Motor neuron (in vitro differentiated cells): ENCODE measurements around the gene PARD6B. TPM values are rescaled to one million over a fixed set of nuclear protein-coding genes. Genes with fewer than 3 reads are reported as not detected.
A peak's percentile ranks its signal among the peaks of the same experiment; 100 is the strongest.

Experiments used
- ATAC-seq, 8 experiments: fragments of 200-7000 bp; cut with Tn5 transposase; replicated peaks in 6 of 8; 2 replicates each; pipeline ENCODE4 v1.8.0; 2021; ENCODE audit warnings: mild to moderate bottlenecking in 8 of 8, moderate library complexity in 8 of 8
- H3K27ac ChIP-seq, 2 donors: fragments of 250-450 bp; sonication (Bioruptor Pico); 2 replicates each; pipeline ENCODE4 v1.9.0; 2021; ENCODE audit warnings: antibody characterized with exemption in 2 of 2, mild to moderate bottlenecking in 2 of 2, moderate library complexity in 1 of 2
- H3K4me1 ChIP-seq, 2 donors: fragments of 250-450 bp; sonication (Bioruptor Pico); replicated peaks in 1 of 2; 2 replicates each; pipeline ENCODE4 v1.6.1; 2021; ENCODE audit warnings: antibody characterized with exemption in 2 of 2, mild to moderate bottlenecking in 2 of 2, moderate library complexity in 1 of 2
- H3K4me3 ChIP-seq, 5 donors: fragments of 250-450 bp; sonication (Bioruptor Pico); 2 replicates each; pipeline ENCODE4 v1.9.0; 2021; ENCODE audit warnings: antibody characterized with exemption in 5 of 5, mild to moderate bottlenecking in 5 of 5, moderate library complexity in 4 of 5
- WGBS, 10 experiments: fragments of 450-650 bp; shearing (Covaris generic); methylation state at CpG; one replicate each; pipeline ENCODE4 v1.0.0; 2022; 5-methylcytosine and 5-hydroxymethylcytosine counted together
- in situ Hi-C, 9 experiments: fragments of 400-800 bp; cut with MboI; loops; one replicate each; pipeline ENCODE4 v1.15.0; 2021; ENCODE audit warnings: low sequenced_read_pairs in 9 of 9, low pct_unique_long_range_greater_than_20kb in 2 of 9; ENCODE audit not compliant: unreplicated experiment in 9 of 9
- total RNA-seq, 8 experiments: library from RNA; unstranded; fragments of 300-600 nt; gene quantifications; 2 replicates each; pipeline versions ENCODE4 v1.2.3 to v1.2.4, GENCODE V29; 2022

Gene PARD6B, protein sequence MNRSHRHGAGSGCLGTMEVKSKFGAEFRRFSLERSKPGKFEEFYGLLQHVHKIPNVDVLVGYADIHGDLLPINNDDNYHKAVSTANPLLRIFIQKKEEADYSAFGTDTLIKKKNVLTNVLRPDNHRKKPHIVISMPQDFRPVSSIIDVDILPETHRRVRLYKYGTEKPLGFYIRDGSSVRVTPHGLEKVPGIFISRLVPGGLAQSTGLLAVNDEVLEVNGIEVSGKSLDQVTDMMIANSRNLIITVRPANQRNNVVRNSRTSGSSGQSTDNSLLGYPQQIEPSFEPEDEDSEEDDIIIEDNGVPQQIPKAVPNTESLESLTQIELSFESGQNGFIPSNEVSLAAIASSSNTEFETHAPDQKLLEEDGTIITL
- total RNA-seq, result 10 to 100 TPM in 1 of 8 experiments, 1 to 10 TPM in 7; 1.5 to 12.7 (median 6.6) TPM

DNA sequence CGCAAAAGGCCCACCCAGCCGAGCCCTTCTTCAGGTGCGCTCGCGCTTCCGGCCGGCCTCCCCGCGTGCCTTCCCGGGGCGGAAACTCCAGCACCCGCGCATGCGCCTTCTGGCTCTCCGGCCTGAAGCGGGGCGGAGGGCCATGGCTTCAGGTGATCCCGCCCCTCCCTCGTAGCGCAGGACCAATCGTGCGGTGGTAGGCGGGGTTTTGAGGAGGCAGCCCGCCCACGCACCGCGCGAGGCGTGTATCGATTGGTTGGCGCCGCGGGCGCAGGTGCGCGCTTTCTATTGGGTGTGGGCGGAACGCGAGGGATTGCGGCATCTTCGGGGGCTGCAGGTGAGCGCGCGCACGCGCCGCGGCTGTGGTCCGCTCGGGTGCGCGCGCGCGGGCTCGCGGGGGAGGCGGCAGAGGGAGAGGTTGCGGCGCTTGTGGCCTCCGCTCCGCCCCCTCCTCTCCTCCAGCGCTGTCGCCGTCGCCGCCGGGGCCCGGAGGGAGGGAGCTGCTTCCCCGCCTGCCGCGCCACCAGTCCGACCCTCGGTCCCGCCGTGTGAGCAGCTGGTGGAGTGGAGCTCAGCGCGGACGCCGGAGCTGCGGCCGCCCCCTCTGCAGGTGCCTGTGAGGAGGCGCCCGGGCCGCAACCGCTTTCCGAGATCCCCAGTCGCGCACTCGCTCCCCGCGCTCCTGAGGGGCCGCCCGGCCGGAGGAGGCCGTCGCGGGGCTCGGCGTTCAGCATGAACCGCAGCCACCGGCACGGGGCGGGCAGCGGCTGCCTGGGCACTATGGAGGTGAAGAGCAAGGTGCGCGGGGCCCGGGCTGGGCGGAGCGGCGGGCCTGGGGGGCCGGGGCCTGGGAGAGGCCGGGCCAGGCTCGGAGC is at the start of gene PARD6B:
Gene PARD6B, plus strand, starts transcription at position 526 of the 875 bp plus-strand sequence. Its CDS starts 207 bp downstream, at position 733.
- 0 to 2% (median 1%) methylated on average over 2 to 28 of the region's 114 CpGs; no CpG with 5 or more reads in 7 of the 10 experiments for WGBS, 10 experiments
- H3K4me1 ChIP-seq, result peaks cover 12 to 25% of the 10 kb centered on the region in 2 donors
- H3K4me3 ChIP-seq, result peak within 1 kb of the TSS; percentile 56 to 83 (median 64)
- H3K27ac ChIP-seq, result peak within 1 kb of the TSS; percentile 73 to 81
- peak; percentile 87 to 95 (median 89) for ATAC-seq
- in situ Hi-C loops, result no loop called here

DNA sequence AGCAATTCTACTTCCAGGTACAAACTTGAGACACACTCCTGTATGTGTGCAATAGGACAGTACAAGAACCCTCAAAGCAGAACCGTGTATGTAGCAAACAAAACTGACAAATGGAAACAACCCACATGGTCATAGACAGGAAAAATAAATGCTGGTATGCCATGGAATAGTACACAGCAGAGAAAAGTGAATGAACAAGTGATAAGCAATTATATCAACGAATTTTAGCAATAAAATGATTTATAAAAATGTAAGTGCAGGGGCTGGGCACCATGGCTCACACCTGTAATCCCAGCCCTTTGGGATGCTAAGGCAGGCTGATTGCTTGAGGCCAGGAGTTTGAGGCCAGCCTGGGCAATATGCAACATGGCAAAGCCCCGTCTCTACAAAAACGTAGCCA is 49.3 kb upstream of the PARD6B start:
- in situ Hi-C loops, result no loop called here

DNA sequence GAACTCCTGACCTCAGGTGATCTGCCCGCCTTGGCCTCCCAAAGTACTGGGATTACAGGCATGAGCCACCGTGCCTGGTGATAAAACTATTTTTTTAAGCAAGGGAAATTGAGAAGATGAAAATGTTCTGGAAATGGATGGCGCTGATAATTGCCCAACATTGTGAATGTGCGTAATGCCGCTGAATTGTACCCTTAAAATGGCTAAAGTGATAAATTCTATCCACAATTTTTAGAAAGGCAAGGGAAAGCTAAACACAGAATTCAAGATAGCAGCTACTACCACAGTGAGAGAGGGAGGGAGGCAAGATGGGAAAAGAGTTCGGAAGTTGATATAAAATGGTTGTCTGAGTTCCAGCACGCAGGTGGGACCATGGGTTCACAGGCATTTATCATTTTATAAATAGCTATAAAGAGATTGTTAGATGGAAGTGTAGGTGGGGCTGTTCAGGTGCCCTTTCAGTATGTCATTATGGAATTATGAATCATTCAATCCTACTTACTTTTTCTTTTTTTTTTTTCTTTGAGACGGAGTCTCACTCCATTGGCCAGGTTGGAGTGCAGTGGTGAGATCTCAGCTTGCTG is 48.3 kb upstream of the PARD6B start:
- peaks cover 10 to 11% of the 10 kb centered on the region in 2 donors for H3K4me1 ChIP-seq
- WGBS, 10 experiments, result 58 to 100% (median 92%) methylated on average over 2 to 8 of the region's 8 CpGs; no CpG with 5 or more reads in 1 of the 10 experiments
- no peak for ATAC-seq
- in situ Hi-C loops, result no loop called here
- H3K27ac ChIP-seq, result no peak overlapping the region
- H3K4me3 ChIP-seq, result no peak overlapping the region

More for the DNA sequence above, 49.3 kb upstream of the PARD6B start:
- WGBS, 10 experiments, result 19 to 92% (median 54%) methylated on average over 1 to 2 of the region's 4 CpGs; no CpG with 5 or more reads in 2 of the 10 experiments
- no peak overlapping the region for H3K27ac ChIP-seq
- ATAC-seq, result no peak
- peaks cover 10 to 11% of the 10 kb centered on the region in 2 donors for H3K4me1 ChIP-seq
- H3K4me3 ChIP-seq, result no peak overlapping the region

DNA sequence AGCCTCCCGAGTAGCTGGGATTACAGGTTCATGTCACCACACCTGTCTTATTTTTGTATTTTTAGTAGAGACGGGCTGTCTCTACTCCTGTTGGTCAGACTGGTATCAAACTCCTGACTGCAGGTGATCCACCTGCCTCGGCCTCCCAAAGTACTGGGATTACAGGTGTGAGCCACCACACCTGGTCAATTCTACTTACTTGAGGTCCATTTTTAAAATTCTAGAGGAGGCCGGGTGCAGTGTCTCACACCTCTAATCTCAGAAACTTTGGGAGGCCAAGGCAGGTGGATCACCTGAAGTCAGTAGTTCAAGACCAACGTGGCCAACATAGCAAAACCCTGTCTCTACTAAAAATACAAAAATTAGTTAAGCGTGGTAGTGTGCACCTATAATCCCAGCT is 47.8 kb upstream of the PARD6B start:
- ATAC-seq, result no peak
- Histone ChIP-seq H3K4me3 (no peak overlapping the region), H3K27ac (no peak overlapping the region), H3K4me1 (peaks cover 10 to 11% of the 10 kb centered on the region in 2 donors)
- WGBS, 10 experiments, result 39 to 100% (median 93%) methylated on average over 1 to 5 of the region's 6 CpGs; no CpG with 5 or more reads in 3 of the 10 experiments
- in situ Hi-C loops, result no loop called here

DNA sequence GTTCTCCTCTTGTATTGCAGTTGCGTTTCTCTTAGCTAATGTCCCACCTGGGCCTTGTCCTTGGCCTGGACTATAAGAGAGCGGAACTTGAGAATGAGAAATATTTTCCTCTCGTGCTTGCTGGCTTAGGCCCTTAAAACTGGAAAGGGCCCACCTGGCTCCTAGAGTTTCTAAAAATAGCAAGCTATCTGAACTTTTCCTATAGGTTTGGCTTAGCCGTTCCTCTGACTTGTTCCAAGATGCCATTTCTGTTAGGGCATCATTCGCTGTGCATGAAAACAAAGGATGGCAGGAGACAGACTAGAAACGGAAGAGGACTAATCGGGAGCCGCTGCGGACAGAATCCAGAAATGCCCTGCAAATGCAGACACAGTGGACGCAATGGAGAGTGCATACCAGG is 44.6 kb upstream of the PARD6B start:
- WGBS, 10 experiments, result 53 to 100% (median 98%) methylated on average over 1 to 8 of the region's 10 CpGs
- in situ Hi-C loops, result no loop called here

DNA sequence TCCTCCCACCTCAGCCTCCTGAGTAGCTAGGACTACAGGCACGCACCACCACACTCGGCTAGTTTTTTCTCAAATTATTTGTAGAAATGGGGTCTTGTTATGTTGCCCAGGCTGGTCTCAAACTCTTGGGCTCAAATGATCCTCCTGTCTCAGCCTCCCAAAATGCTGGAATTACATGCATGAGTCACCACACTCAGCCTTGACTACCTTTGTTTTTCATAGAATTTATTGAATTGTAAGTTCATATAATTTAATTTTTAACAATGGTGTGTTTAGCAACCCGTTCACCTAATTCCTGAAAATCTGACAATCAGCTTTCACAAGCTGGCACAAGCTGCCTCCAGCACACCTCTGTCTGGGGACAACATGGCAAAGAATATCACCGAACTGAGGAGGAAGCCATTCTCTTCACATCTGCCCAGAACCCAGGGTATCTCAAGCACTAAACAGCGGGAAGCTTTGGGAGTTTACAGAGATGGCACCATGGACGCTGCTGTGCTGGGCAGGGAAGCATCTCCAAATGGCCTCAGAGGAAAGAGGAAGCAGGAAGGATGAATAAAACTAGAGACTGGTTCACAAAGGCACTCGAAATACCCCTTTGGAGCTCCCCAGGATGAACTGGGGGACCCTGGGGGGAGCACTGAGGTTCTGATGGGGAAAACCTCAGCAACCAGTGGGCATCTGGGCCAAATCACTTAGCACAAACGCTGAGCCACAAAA is 43.0 kb upstream of the PARD6B start:
- Histone ChIP-seq H3K4me1 (peaks cover 14 to 28% of the 10 kb centered on the region in 2 donors), H3K27ac (no peak overlapping the region), H3K4me3 (no peak overlapping the region)
- 53 to 100% (median 92%) methylated on average over 2 to 8 of the region's 8 CpGs; no CpG with 5 or more reads in 3 of the 10 experiments for WGBS, 10 experiments
- in situ Hi-C loops, result no loop called here
- ATAC-seq, result no peak

More for the DNA sequence above, 44.6 kb upstream of the PARD6B start:
- Histone ChIP-seq H3K4me1 (peaks cover 9 to 18% of the 10 kb centered on the region in 2 donors), H3K4me3 (no peak overlapping the region), H3K27ac (no peak overlapping the region)
- no peak for ATAC-seq

DNA sequence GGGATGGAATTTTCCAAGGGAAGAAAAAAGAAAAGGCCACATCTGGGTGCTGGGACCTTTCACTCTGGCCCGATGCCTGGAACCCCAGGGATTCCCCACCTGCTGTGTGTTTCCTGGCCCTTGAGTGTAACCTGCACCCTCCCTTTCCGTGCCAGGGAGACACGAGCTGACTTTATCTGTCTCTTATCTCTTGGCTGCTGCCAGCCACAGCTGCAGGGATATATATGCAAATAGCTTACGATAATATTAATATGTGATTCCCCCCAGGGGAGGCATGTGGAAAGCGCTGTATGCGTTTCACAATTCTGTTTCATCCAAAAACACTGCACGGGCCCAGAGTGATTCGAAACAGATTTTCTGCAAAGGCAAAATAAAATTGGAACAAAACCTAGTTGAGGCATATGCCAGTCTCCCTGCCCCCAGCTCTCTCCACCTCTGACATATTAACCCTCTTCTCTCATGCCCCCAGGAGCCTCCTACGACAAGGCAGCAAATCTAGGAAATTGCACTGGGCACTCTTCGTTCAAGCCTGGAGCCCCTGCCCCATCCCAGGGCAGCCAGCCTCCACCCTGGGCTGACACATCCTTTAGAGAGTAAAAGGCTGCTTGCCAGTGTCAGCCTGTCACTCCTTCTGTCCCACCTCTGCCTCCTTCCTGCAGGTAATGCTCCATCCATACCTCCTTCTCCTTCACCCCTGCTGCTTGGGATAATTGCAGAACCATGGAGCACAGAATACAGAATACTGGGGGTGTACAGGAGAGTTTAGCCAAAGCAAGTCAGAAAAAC is 41.3 kb upstream of the PARD6B start:
- peak overlapping the region in 1 of 5 donors; percentile 27 for H3K4me3 ChIP-seq
- ATAC-seq, result peak in 3 of 8 experiments; percentile 59 to 85 (median 61)

DNA sequence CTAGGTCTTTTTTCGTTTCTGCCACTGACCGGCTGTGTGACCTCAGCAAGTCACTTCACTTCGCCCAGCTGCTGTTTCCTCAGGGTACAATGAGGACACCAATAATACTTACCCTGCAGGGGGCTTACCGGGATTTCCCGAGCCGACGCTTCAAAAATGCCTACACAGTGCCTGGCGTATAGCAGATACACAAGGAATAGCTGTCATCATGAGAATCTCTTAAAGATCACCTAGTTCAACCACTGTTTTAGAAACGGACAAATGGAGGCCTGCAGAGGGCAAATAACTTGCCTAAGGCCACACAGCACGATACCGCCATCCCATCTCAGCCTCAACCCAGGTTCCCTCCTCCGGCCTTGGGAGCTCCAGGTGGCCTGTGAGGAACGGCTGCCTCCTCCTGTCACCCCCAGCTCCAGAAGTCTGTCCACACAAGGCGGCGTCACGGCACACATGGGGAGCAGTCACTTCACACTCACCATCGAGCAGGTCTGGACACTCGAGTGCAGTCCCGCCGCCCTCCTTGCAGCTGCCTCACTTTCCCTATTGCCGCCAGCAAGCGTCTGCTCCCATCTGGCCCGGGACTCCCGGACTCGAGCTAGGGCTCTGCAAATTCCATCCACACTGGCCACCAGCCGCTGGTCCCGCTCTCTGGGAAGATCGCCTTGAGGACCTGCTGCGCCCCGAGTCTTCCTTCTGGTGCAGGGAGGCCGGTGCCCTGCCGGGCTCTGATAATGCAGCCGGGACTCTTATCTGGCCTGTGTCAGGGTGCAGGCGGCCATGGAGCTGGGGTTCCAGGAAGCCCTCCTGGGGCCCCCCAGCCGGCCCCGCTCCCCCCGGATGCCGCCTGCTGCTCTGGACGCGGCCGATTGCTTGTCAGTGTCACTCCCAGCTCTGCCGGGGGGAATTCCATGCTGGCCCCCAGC is 40.5 kb upstream of the PARD6B start, which contains the start of gene RIPOR3:
Gene RIPOR3, minus strand, starts transcription at position 893 of the 923 bp plus-strand sequence. Its CDS starts 414 bp downstream, at position 479.
- peak; percentile 15 to 63 (median 56) for ATAC-seq

More for the DNA sequence above, 41.3 kb upstream of the PARD6B start:
- Histone ChIP-seq H3K4me1 (peaks cover 21 to 36% of the 10 kb centered on the region in 2 donors), H3K27ac (no peak overlapping the region)
- 0 to 100% (median 48%) methylated on average over 1 to 9 of the region's 10 CpGs; no CpG with 5 or more reads in 4 of the 10 experiments for WGBS, 10 experiments
- in situ Hi-C loops, result no loop called here

DNA sequence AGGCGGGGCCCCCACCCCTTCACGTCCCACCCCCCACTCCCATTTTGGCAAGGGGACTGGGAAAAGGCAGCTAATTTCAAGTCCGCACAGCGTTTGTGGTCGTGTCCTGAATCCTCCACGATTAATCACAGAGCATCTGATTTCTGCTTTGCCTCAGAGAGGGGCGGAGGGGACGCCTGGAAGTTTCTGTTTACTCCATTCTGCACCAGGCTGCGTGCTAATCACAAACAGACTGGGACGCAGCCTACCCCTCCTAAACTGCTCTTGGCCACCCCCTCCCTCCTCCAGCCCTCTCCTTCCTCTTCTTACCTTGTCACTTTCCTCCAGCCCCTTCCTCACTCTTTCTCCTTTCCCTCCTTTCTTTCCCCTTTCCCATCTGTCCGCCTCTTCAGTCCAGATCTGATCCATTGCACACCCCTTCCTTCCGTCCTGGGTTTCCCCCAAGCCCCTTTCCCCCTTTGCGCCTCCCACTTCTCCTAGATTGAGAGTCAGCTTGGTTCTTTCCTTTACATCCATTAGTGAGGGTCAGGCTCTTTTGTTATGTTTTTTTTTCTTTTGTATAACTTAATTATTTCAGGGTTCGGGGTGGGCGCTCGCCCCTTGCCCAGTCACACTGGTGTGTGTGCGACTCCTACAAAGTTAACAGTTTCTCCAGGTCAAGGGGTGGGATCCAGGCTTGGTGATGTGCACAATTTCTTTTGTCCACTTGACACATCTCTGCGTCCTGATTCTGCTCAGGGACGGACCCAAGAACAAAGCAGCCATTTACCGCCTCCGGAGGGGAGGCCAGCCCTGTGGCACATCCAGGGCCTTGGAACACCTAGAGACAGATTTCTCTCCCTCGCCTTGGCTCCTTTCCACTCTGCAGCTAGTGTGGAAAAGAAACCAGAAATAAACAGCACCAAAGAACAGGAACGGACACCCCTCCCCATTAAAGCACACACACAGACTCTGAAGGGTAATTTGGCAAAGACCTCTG is 39.5 kb upstream of the PARD6B start:
- H3K4me1 ChIP-seq, result peaks cover 27 to 42% of the 10 kb centered on the region in 2 donors
- 3 to 85% (median 29%) methylated on average over 4 to 6 of the region's 23 CpGs; no CpG with 5 or more reads in 3 of the 10 experiments for WGBS, 10 experiments
- peak overlapping the region in 4 of 5 donors; percentile 4 to 28 (median 21) for H3K4me3 ChIP-seq
- peak; percentile 24 to 75 (median 66) for ATAC-seq
- in situ Hi-C loops, result no loop called here
- peak overlapping the region in 1 of 2 donors; percentile 66 for H3K27ac ChIP-seq

More for the DNA sequence above, 40.5 kb upstream of the PARD6B start, which contains the start of gene RIPOR3:
- peaks cover 27 to 42% of the 10 kb centered on the region in 2 donors for H3K4me1 ChIP-seq
- peak within 1 kb of the TSS in 4 of 5 donors; percentile 4 to 28 (median 21) for H3K4me3 ChIP-seq
- WGBS, 10 experiments, result 3 to 47% (median 30%) methylated on average over 2 to 13 of the region's 42 CpGs; no CpG with 5 or more reads in 2 of the 10 experiments
- peak within 1 kb of the TSS in 1 of 2 donors; percentile 66 for H3K27ac ChIP-seq
- in situ Hi-C loops, result no loop called here

DNA sequence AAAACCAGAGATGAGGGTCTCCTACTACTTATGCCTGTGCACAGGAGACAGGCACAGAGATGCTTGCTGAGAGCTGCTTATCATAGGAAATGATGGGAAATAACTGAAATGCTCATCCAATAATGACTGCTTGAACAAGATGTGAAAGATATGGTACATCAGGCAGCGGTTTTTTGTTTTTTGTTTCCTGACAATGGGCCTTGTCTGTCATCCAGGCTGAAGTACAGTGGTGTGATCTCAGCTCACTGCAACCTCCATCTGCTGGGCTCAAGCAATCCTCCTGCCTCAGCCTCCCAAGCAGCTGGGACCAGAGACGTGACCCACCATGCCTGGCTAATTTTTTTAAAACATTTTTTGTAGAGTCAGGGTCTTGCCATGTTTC is 38.8 kb upstream of the PARD6B start:
- H3K4me1 ChIP-seq, result peaks cover 27 to 42% of the 10 kb centered on the region in 2 donors
- H3K4me3 ChIP-seq, result no peak overlapping the region
- in situ Hi-C loops, result no loop called here
- H3K27ac ChIP-seq, result peak overlapping the region in 1 of 2 donors; percentile 66
- 40 to 81% (median 72%) methylated on average over 1 to 2 of the region's 2 CpGs; no CpG with 5 or more reads in 5 of the 10 experiments for WGBS, 10 experiments
- no peak for ATAC-seq
